ENCODE measurements around the gene KLHDC8A. TPM values are rescaled to one million over a fixed set of nuclear protein-coding genes. Genes with fewer than 3 reads are reported as not detected.

Gene KLHDC8A
- total and polyA plus RNA-seq, 9 of the 15 experiments (the other 6 are each of a cell fraction or from before 2014, with no cell fraction given) = 0.01 to 0.54 (median 0.04) TPM; not detected in 6

- no peak for TF ChIP-seq NR2F6 (CRISPR knock-in tag; IDR thresholded peaks at IDR 0.05)
These were observed 27.0 kb downstream of the KLHDC8A start (continued) for GRCh38 chr1:205329719-205330118.

DNA sequence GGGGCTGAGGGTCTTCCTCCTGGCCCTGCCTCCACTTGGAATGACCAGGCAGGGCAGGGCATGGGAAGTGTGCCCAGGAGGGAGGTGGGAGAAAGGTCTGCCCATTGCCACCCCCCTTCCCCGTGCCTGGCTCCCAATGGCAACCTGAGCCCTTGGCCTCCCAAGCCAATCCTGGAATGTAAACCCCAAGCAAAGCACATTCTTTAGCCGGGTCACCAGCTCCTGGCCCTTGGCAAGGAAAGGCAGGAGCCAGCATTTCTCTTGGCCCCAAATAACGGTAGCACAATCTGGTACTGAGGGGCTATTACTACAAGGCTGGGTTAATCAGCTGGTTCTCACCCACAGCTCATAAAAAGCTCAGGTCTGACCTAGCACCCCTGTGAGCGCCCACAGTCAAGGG is 28.2 kb downstream of the KLHDC8A start:
- 5% methylated on average over 4 of the region's 4 CpGs for WGBS (ENCODE audit: insufficient coverage, low coverage, missing lambda C conversion rate)

More for the DNA sequence above, 28.2 kb downstream of the KLHDC8A start:
- Histone ChIP-seq H3K79me2 (ENCODE audit: control insufficient read depth, insufficient read depth, low read length) (no peaks in the 10 kb centered on the region), H2AFZ (ENCODE audit: low read depth, low read length) (no peak overlapping the region), H3K9me3 (replicated peaks; ENCODE audit: control insufficient read depth, insufficient read depth, low read depth, low read length) (no peaks in the 10 kb centered on the region), H3K9me1 (ENCODE audit: control insufficient read depth, insufficient read depth, low read length) (no peaks in the 10 kb centered on the region), H3K36me3 (ENCODE audit: control insufficient read depth, insufficient read depth, low read length) (no peaks in the 10 kb centered on the region), H3K4me3 (no peak overlapping the region), H3K27me3 (ENCODE audit: control insufficient read depth in 2 of 2, insufficient read depth in 2 of 2, low read length in 2 of 2) (peaks cover 51 to 82% of the 10 kb centered on the region in 2 experiments; a peak in 4 of 5 replicates), H3K4me2 (ENCODE audit: insufficient read depth, low read length) (no peak overlapping the region), H3K27ac (ENCODE audit: extremely low read depth, low read depth, low read length) (no peak overlapping the region), H3K9ac (ENCODE audit: insufficient read depth in 1 of 2, low read depth in 2 of 2, low read length in 2 of 2) (no peak overlapping the region), H3K4me1 (replicated peaks in 1 of 2; ENCODE audit: control insufficient read depth in 2 of 2, insufficient read depth in 2 of 2, low read length in 2 of 2) (no peaks in the 10 kb centered on the region; a peak in 1 of 5 replicates), H4K20me1 (replicated peaks; ENCODE audit: control insufficient read depth, insufficient read depth, low read length) (peaks cover 19% of the 10 kb centered on the region)
- in situ Hi-C loops (cut with MboI) (no loop called here), intact Hi-C loops (cut with micrococcal nuclease) (loop anchor here (5.0 kb wide), 1 partner anchor 351 kb away; no protein-coding TSS in a partner anchor)
- no TSS peak for BruUV-seq (replicated peaks)
- CTCF ChIA-PET (ENCODE audit: low intra/inter-chr PET ratio) = no interaction called here
- ATAC-seq (no peak), DNase-seq (ENCODE audit: extremely low read depth in 1 of 4, low spot score in 3 of 4) (no peak), FAIRE-seq (no peak)
- no peak for TF ChIP-seq XRCC4 (IDR thresholded peaks at IDR 0.05; ENCODE audit: extremely low read depth, insufficient read depth, insufficient read length)
- no peak for TF ChIP-seq ZBTB8A (IDR thresholded peaks at IDR 0.05; ENCODE audit: partially characterized antibody)
- no peak for TF ChIP-seq ZKSCAN3 (CRISPR knock-in tag; IDR thresholded peaks at IDR 0.05)
- TF ChIP-seq BCLAF1 (IDR thresholded peaks at IDR 0.05; ENCODE audit: borderline replicate concordance in 1 of 2, control insufficient read depth in 1 of 2, low read depth in 2 of 2, low read length in 1 of 2) = no peak
- TF ChIP-seq MBD2 (IDR thresholded peaks at IDR 0.05; ENCODE audit: borderline replicate concordance, low read depth) = no peak
- no peak for TF ChIP-seq ZNF696 (CRISPR knock-in tag; conservative IDR thresholded peaks at IDR 0.05)
- POLR2A ChIA-PET = no interaction called here
